Activated CD4-positive, alpha-beta T cell treated with anti-CD3 and anti-CD28 coated beads for 36 hours (primary cell): ENCODE results near the gene NCKIPSD. TPM values are rescaled to one million over a fixed set of nuclear protein-coding genes. Genes with fewer than 3 reads are reported as not detected.

ENCODE experiments used
- ATAC-seq: fragments of 200-7000 bp; cut with Tn5 transposase; one replicate; pipeline ENCODE4 v1.10.0; 2021; ENCODE audit warnings: mild to moderate bottlenecking, moderate library complexity
- CTCF ChIA-PET: fragments of 350-600 bp; sonication (Branson Sonifier 250); formaldehyde crosslinking; loops from one replicate; lab custom pipeline; 2021; ENCODE audit warnings: antibody characterized with exemption; lab: Charles Lee
- POLR2A ChIA-PET: fragments of 350-600 bp; sonication (Branson Sonifier 250); formaldehyde crosslinking; loops from one replicate; lab custom pipeline; 2021; ENCODE audit warnings: antibody characterized with exemption, inconsistent platforms; lab: Charles Lee
- DNase-seq: peaks from one replicate; pipeline ENCODE4 v3.0.0-alpha.2; 2020
- H3K27ac Mint-ChIP-seq: one replicate; pipeline ENCODE4 v1.8.0; 2021; ENCODE audit warnings: mixed read lengths
- H3K27me3 Mint-ChIP-seq: one replicate; pipeline ENCODE4 v1.8.0; 2021; ENCODE audit warnings: mixed read lengths
- H3K36me3 Mint-ChIP-seq: one replicate; pipeline ENCODE4 v1.8.0; 2021; ENCODE audit warnings: low read depth, mixed read lengths
- H3K4me1 Mint-ChIP-seq: one replicate; pipeline ENCODE4 v1.8.0; 2021; ENCODE audit warnings: mixed read lengths
- H3K4me3 Mint-ChIP-seq: one replicate; pipeline ENCODE4 v1.8.0; 2021; ENCODE audit warnings: mild to moderate bottlenecking, moderate library complexity, mixed read lengths
- H3K9me3 Mint-ChIP-seq: one replicate; pipeline ENCODE4 v1.8.0; 2021; ENCODE audit warnings: low read depth, mixed read lengths
- intact Hi-C, 2 experiments: fragments of 100-400 bp; cut with DNase I in 1 of 2; cut with micrococcal nuclease in 1 of 2; formaldehyde crosslinking; loops; one replicate each; pipeline versions ENCODE4 v1.14.2 to v1.15.1; 2022 to 2024; cut with DNase I, micrococcal nuclease
- total RNA-seq, 2 experiments: library from RNA; stranded (reverse); gene quantifications; one replicate each; pipeline ENCODE4 v1.2.3, GENCODE V29; 2021

The NCKIPSD gene
- total RNA-seq, 2 experiments from 2014 or later, result 61.0 to 67.3 TPM

DNA sequence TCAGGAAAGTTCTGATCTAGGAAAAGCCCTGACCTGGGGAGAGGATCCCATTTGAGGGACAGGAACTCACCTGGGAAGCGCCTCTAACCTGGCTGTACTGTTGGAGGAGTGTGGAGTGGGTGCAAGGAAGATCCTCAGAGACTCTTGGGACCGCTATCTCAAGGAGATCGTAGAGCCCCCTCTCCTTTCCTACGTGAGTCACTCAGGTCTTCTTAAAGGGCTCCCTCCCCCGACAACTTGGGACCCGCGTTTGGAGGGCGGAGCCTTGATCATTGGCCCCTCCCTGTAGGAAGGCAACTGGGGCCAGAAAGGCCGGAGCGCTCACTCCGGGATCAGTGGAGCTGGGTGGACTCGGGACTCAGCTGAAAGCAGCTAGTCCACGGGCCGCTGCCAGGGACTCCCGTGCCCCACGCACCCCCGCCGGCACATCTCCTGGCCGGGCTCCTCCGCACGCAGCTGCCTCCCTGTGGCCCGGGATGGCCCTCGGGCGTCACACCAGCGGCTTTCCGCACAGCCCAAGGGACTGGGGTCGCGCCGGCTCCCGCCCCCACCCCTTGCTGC, 51.0 kb downstream of the NCKIPSD start:
- Mint-ChIP-seq H3K9me3 (no peaks in the 10 kb centered on the region), H3K27me3 (no peaks in the 10 kb centered on the region), H3K36me3 (peaks cover 10% of the 10 kb centered on the region), H3K4me1 (peaks cover 13% of the 10 kb centered on the region), H3K4me3 (peak overlapping the region; percentile 84), H3K27ac (no peak overlapping the region)
- ATAC-seq, result peak; percentile 14
- DNase-seq, result peak; percentile 68
- ChIA-PET CTCF (interaction anchor here (0.6 to 3.0 kb wide), 19 partner anchors 9 to 375 kb away, joined by 3 to 20 read pairs (median 5); partner anchors contain the start of genes PFKFB4 and UQCRC1), POLR2A (interaction anchor here (1.1 to 1.2 kb wide), 4 partner anchors 22 to 705 kb away, joined by 3 to 5 read pairs (median 4); partner anchors contain the start of genes CCDC51, TMA7, UQCRC1 and USP4)
- intact Hi-C loops, result loop anchor here (1.0 to 2.0 kb wide), 14 partner anchors 20 to 460 kb away; partner anchors contain the start of genes UQCRC1 (in 2 of the 2), CCDC51 (in 1 of the 2), CDC25A (in 1 of the 2) and IP6K2 (in 1 of the 2)

DNA sequence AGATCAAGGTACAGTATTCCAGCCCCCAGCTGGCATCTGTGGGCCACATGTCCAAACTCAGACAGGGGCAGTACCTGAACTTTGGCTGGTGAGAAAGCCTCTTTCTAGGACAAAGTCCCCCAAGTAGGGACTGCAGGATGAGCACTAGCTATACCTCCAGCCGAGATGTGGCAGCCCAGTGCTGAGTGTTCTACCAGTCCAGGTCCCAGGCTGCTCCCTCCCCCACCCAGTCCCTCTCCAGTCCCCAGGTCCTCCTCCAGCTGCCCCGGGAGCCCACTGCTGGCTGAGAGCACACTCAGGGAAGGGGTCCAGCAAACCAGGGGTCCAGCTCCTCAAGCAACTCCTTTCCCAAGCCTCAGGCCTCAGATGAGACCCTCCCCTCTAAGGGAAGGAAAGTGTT, 52.0 kb downstream of the NCKIPSD start:
- ChIA-PET CTCF (interaction anchor here (0.6 to 3.0 kb wide), 7 partner anchors 20 to 233 kb away, joined by 3 to 20 read pairs (median 10); partner anchors contain the start of genes PFKFB4 and UQCRC1), POLR2A (interaction anchor here (0.7 kb wide), 1 partner anchor 460 kb away, joined by 3 read pairs; the partner anchor contains the start of gene QRICH1)
- ATAC-seq, result no peak
- H3K9me3 Mint-ChIP-seq, result no peaks in the 10 kb centered on the region
- H3K4me1 Mint-ChIP-seq, result peaks cover 13% of the 10 kb centered on the region
- DNase-seq, result no peak
- H3K27ac Mint-ChIP-seq, result no peak overlapping the region
- peaks cover 12% of the 10 kb centered on the region for H3K36me3 Mint-ChIP-seq
- no peaks in the 10 kb centered on the region for H3K27me3 Mint-ChIP-seq
- intact Hi-C loops, result loop anchor here in 1 of 2 experiments (2.0 kb wide), 1 partner anchor 23 kb away; no protein-coding TSS in a partner anchor
- peak overlapping the region; percentile 84 for H3K4me3 Mint-ChIP-seq

DNA sequence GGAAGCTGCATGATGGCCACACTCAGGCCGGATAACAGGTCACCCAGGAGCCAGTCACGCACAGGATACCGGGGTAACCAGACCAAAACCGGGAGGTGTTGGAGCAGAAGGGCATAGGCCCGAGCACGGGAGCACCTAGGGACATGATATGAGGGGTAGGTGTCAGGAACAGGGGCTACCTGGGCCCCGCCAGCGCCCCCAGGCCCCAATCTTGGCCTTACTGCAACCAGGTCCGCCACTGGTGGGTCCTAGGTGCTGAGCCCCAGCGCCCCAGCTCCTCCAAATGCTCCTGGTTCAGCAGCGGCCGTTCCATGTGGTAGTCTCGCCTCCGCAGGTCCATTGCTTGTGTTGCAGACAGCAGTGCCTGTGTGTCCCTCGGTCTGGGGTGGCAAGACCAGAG, 52.5 kb downstream of the NCKIPSD start:
- H3K36me3 Mint-ChIP-seq, result peaks cover 12% of the 10 kb centered on the region
- no peak overlapping the region for H3K27ac Mint-ChIP-seq
- POLR2A ChIA-PET, result no interaction called here
- intact Hi-C loops, result no loop called here
- H3K27me3 Mint-ChIP-seq, result no peaks in the 10 kb centered on the region
- CTCF ChIA-PET, result interaction anchor here (1.1 to 3.0 kb wide), 3 partner anchors 20 to 50 kb away, joined by 3 to 20 read pairs (median 4); no protein-coding TSS in a partner anchor
- DNase-seq (no peak), ATAC-seq (no peak)
- H3K4me1 Mint-ChIP-seq, result peaks cover 13% of the 10 kb centered on the region
- H3K9me3 Mint-ChIP-seq, result no peaks in the 10 kb centered on the region
- peak overlapping the region; percentile 12 for H3K4me3 Mint-ChIP-seq

DNA sequence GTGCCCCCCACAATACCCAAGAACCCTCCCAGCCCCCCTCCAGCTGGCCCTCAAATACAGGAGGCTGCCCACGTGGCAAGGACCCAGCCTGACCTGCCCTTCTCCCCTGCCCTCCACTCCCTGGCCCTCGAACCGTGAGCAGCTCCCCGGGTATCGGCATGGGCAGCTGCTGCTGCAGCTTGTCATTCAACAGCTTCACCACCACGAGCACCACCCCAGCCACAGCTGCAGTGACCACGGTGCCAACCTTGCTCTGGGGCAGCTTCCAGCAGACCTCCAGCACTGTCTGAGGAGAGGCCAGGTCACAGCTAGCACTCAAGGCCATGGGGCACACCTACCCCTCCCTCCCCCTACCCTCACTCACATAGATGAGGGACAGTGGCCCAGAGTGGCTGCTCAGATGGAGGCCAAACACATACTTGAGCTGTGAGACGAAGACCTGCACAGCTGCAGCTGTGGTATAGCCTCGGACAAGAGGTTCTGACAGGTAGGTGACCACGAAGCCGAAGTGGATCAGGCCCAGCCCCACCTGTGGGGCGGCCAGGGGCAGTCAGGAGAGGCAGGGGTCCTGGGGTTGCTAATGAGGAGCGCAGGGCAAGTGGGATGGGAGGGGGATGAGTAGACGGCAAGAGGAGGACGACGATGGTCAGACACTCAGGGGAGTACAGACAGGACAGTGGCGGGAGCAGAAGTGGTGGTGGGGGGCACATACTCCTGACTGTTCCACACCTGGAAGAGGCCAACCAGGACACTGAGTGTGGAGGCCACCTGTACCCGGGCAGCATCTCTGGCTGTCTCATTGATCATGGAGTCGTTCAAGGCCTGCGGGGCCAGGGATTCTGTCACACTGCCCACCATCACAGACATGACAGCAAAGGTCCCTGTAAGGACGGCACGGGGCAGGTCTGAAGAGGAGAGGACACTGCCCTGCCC, 53.9 kb downstream of the NCKIPSD start:
- no peak overlapping the region for H3K27ac Mint-ChIP-seq
- H3K9me3 Mint-ChIP-seq, result no peaks in the 10 kb centered on the region
- DNase-seq (no peak), ATAC-seq (no peak)
- peaks cover 23% of the 10 kb centered on the region for H3K36me3 Mint-ChIP-seq
- POLR2A ChIA-PET, result interaction anchor here (0.5 kb wide), 1 partner anchor 13 kb away, joined by 4 read pairs; no protein-coding TSS in a partner anchor
- no peaks in the 10 kb centered on the region for H3K27me3 Mint-ChIP-seq
- H3K4me3 Mint-ChIP-seq, result no peak overlapping the region
- H3K4me1 Mint-ChIP-seq, result peaks cover 13% of the 10 kb centered on the region
- intact Hi-C loops, result no loop called here
- CTCF ChIA-PET, result interaction anchor here (0.6 to 0.7 kb wide), 2 partner anchors 22 to 303 kb away, joined by 3 to 4 read pairs; no protein-coding TSS in a partner anchor

DNA sequence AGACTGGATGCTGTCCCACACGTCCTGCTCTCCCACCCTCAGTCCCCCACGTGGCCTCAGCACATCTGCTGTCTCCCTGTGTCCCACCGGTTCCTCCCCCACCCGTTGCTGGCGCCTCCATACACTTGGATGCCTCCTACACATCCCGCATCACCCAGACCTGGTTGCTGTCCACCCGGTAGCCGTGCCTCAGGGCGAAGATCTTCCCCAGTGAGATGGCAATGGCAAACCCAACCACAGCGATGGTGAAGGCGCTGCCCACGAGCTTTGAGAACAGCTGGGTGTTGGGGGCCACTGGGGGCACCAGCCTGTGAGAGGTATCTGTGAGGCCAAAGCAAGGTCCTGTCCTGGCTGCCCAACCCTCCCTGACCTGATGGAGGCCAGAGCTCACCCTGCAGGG, 54.9 kb downstream of the NCKIPSD start:
- Mint-ChIP-seq H3K9me3 (no peaks in the 10 kb centered on the region), H3K27ac (no peak overlapping the region), H3K4me3 (no peak overlapping the region), H3K4me1 (peaks cover 10% of the 10 kb centered on the region), H3K36me3 (peaks cover 28% of the 10 kb centered on the region), H3K27me3 (no peaks in the 10 kb centered on the region)
- ChIA-PET POLR2A (interaction anchor here (0.5 kb wide), 1 partner anchor 14 kb away, joined by 4 read pairs; no protein-coding TSS in a partner anchor), CTCF (interaction anchor here (0.6 to 0.7 kb wide), 2 partner anchors 21 to 304 kb away, joined by 3 to 4 read pairs; no protein-coding TSS in a partner anchor)
- DNase-seq (no peak), ATAC-seq (no peak)
- intact Hi-C loops, result no loop called here

DNA sequence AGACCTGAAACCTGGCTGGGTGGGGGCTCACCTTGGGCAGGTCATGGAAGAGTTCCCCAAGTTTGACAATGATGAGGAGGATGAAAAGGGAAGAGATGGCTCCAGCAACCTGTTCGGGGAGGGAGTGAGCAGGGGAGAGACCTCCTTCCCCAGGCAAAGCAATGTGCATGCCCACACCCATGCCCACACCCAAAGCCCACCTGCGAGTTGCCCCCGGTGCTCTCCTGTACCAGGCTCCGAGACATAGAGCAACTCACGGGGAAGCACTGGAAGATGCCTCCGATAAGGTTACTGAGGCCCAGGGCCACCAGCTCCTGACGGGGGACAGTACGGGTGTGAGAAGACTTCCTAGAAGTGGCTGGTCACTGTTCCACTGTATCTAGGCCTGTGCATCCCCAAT, 55.3 kb downstream of the NCKIPSD start:
- H3K4me3 Mint-ChIP-seq, result no peak overlapping the region
- CTCF ChIA-PET, result no interaction called here

DNA sequence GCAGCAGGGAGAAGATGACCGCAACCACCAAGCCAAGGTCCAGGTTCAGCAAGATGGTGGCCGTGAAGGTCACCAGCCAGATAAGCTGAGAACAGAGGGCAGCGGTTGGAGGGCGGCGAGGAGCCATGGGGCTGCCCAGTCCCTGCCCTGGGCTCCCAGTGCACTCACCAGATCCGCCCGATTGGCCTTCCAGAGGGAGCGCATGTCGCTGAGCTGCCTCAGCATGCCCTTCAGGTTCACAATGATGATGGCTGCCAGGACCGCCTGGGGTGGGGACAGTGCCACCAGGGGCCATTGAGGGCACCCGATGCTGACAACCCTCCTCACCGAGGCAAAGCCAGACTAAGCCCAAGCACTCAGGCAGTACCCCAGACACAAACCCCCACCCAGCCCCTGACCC, 55.8 kb downstream of the NCKIPSD start:
- H3K4me3 Mint-ChIP-seq, result no peak overlapping the region
- DNase-seq (no peak), ATAC-seq (no peak)
- H3K36me3 Mint-ChIP-seq, result peaks cover 28% of the 10 kb centered on the region
- no peak overlapping the region for H3K27ac Mint-ChIP-seq
- ChIA-PET CTCF (no interaction called here), POLR2A (no interaction called here)
- peaks cover 10% of the 10 kb centered on the region for H3K4me1 Mint-ChIP-seq
- no peaks in the 10 kb centered on the region for H3K27me3 Mint-ChIP-seq
- H3K9me3 Mint-ChIP-seq, result no peaks in the 10 kb centered on the region
- intact Hi-C loops, result no loop called here

More for the DNA sequence above, 55.3 kb downstream of the NCKIPSD start:
- H3K36me3 Mint-ChIP-seq, result peaks cover 28% of the 10 kb centered on the region
- ATAC-seq (no peak), DNase-seq (no peak)
- H3K27ac Mint-ChIP-seq, result no peak overlapping the region
- intact Hi-C loops, result no loop called here
- no peaks in the 10 kb centered on the region for H3K27me3 Mint-ChIP-seq
- H3K9me3 Mint-ChIP-seq, result no peaks in the 10 kb centered on the region
- peaks cover 10% of the 10 kb centered on the region for H3K4me1 Mint-ChIP-seq
- POLR2A ChIA-PET, result no interaction called here

DNA sequence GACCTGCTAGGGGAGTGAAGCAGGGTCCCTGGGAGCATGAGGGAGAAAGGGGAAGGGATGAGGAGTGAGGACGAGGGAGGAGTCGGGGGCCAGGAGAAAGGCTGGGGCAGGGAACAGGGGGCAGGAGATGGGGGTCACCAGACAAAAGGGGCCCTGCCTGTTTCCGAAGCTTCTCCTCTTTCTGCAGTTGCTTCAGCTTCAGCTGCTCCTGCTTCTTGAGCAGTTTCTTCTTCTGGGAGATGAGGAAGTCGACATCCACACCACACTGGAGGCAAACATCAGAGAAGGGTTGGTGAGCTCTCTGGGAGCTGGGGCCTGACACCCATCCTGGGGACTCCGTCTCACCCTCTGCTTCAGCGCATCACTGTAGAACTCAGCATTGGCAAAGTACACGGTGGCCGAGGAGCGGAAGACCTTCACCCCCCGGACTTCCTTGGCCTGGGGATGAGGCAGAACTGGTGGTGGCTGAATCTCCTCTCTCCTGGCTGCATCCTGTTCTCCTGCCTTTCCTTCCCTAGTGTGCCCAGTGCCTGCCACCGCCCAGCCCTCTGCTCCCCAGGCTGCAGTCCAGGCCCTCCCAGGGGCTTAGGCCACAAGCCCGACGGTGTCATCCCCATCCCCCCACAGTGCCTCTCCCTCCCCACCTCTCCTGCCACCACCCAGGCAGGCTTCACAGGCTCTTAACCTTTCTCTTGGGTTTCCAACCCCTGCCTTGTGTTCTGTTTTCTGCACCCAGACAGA, 57.3 kb downstream of the NCKIPSD start:
- CTCF ChIA-PET, result no interaction called here
- peaks cover 7% of the 10 kb centered on the region for H3K4me1 Mint-ChIP-seq
- POLR2A ChIA-PET, result no interaction called here
- intact Hi-C loops, result no loop called here
- no peak overlapping the region for H3K27ac Mint-ChIP-seq
- H3K4me3 Mint-ChIP-seq, result no peak overlapping the region
- peaks cover 27% of the 10 kb centered on the region for H3K36me3 Mint-ChIP-seq
- no peaks in the 10 kb centered on the region for H3K27me3 Mint-ChIP-seq
- DNase-seq (no peak), ATAC-seq (no peak)
- H3K9me3 Mint-ChIP-seq, result no peaks in the 10 kb centered on the region

DNA sequence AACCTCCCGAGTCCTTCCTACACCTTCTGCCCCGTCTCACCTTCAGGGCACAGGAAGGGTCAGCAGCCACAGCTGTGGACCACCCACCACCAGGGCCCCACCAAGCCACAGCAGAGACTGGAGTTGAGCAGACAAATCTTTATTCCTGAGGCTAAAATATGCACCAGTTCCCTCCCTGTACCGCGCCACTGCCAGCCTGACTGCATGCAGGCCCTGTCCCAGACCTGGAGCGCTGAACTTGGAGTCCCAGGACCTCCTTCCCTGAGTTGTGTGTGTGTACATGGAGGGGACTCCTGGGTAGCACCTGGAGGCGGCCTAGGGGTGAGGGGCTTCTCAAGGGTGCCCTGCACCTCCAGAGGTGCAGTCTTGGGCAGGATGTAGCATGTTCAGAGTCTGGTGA, 60.1 kb downstream of the NCKIPSD start:
- ChIA-PET POLR2A (interaction anchor here (0.6 kb wide), 1 partner anchor 96 kb away, joined by 5 read pairs; no protein-coding TSS in a partner anchor), CTCF (interaction anchor here (1.0 to 1.8 kb wide), 4 partner anchors 10 to 114 kb away, joined by 3 to 6 read pairs (median 4); partner anchors contain the start of genes NCKIPSD and SLC26A6)
- DNase-seq (no peak), ATAC-seq (no peak)
- intact Hi-C loops, result no loop called here
- Mint-ChIP-seq H3K27ac (no peak overlapping the region), H3K4me3 (no peak overlapping the region), H3K27me3 (no peaks in the 10 kb centered on the region), H3K9me3 (no peaks in the 10 kb centered on the region), H3K4me1 (peaks cover 5% of the 10 kb centered on the region), H3K36me3 (peaks cover 19% of the 10 kb centered on the region)

DNA sequence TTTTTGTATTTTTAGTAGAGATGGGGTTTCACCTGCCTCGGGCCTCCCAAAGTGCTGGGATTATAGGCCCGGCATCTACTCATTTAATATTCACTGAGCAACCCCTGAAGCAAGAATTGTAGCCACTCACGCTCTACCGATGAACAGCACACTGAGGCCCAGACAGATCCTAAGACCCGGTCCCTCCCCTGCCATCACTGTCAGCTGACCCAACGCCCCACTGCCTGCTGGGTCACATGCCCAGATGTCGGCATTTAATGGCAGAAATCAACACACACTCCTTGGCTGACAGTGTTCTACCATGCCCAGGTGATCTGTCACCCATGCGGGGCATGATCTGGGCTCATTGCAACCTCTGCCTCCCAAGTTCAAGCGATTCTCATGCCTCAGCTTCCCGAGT, 60.9 kb downstream of the NCKIPSD start:
- ChIA-PET POLR2A (no interaction called here), CTCF (interaction anchor here (1.0 to 1.8 kb wide), 4 partner anchors 11 to 115 kb away, joined by 3 to 6 read pairs (median 4); partner anchors contain the start of genes NCKIPSD and SLC26A6)
- Mint-ChIP-seq H3K36me3 (peaks cover 19% of the 10 kb centered on the region), H3K4me3 (no peak overlapping the region), H3K4me1 (peaks cover 5% of the 10 kb centered on the region), H3K27me3 (no peaks in the 10 kb centered on the region), H3K27ac (no peak overlapping the region), H3K9me3 (no peaks in the 10 kb centered on the region)
- ATAC-seq, result no peak
- intact Hi-C loops, result no loop called here
- no peak for DNase-seq
